CD14-positive monocyte (primary cell): Measurements from ENCODE around the gene TRAPPC12. TPM values are rescaled to one million over a fixed set of nuclear protein-coding genes. Genes with fewer than 3 reads are reported as not detected.

Experiments used
- DNase-seq, 3 donors: peaks; one replicate each; pipeline ENCODE4 v3.0.0-alpha.2; 2011 to 2022
- H2AFZ ChIP-seq: 2 replicates; pipeline ENCODE4 v1.6.0; 2012; ENCODE audit warnings: mild to moderate bottlenecking, low read depth, low read length, inconsistent platforms; ENCODE audit not compliant: insufficient read depth, poor library complexity, severe bottlenecking
- H3K27ac ChIP-seq, 2 donors: 1 replicate in 1 of 2; 2 replicates in 1 of 2; pipeline ENCODE4 v1.5.1; 2012 to 2013; ENCODE audit warnings: low read length in 2 of 2, control low read depth in 1 of 2, inconsistent platforms in 1 of 2, low read depth in 1 of 2, mild to moderate bottlenecking in 1 of 2
- H3K27me3 ChIP-seq, 2 donors: one replicate each; pipeline versions ENCODE4 v1.6.0 to v1.6.1; 2011 to 2013; ENCODE audit warnings: low read length in 2 of 2; ENCODE audit not compliant: control insufficient read depth in 2 of 2, insufficient read depth in 2 of 2
- H3K36me3 ChIP-seq, 2 donors: replicated peaks in 1 of 2; 1 replicate in 1 of 2; 2 replicates in 1 of 2; pipeline versions ENCODE4 v1.5.1 to v1.6.1; 2012 to 2013; ENCODE audit warnings: low read length in 2 of 2, control low read depth in 1 of 2, inconsistent platforms in 1 of 2, mild to moderate bottlenecking in 1 of 2; ENCODE audit not compliant: insufficient read depth in 2 of 2, control insufficient read depth in 1 of 2
- H3K4me1 ChIP-seq, 2 donors: 1 replicate in 1 of 2; 2 replicates in 1 of 2; pipeline versions ENCODE4 v1.5.1 to v1.6.1; 2012 to 2013; ENCODE audit warnings: low read length in 2 of 2, control low read depth in 1 of 2, inconsistent platforms in 1 of 2, mild to moderate bottlenecking in 1 of 2, moderate library complexity in 1 of 2; ENCODE audit not compliant: insufficient read depth in 2 of 2, control insufficient read depth in 1 of 2
- H3K4me2 ChIP-seq: replicated peaks from 2 replicates; pipeline ENCODE3; 2012; ENCODE audit warnings: low read length, moderate library complexity, mild to moderate bottlenecking; ENCODE audit not compliant: poor library complexity, severe bottlenecking; ENCODE audit errors: extremely low read depth
- H3K4me3 ChIP-seq, 3 experiments: fragments of 200-600 bp in 1 of 3; sonication (generic) in 1 of 3; replicated peaks in 1 of 3; 1 replicate in 2 of 3; 2 replicates in 1 of 3; pipeline ENCODE4 v1.5.1; 2011 to 2013; ENCODE audit warnings: low read length in 3 of 3, mild to moderate bottlenecking in 3 of 3, control low read depth in 2 of 3, low read depth in 2 of 3, inconsistent platforms in 1 of 3, moderate library complexity in 1 of 3
- H3K79me2 ChIP-seq: 2 replicates; pipeline ENCODE4 v1.6.0; 2012; ENCODE audit warnings: mild to moderate bottlenecking, control low read depth, inconsistent platforms, low read length, moderate library complexity; ENCODE audit not compliant: insufficient read depth
- H3K9ac ChIP-seq: 2 replicates; pipeline ENCODE4 v1.6.0; 2017; ENCODE audit warnings: low read length, mild to moderate bottlenecking; ENCODE audit not compliant: insufficient read depth, poor library complexity, severe bottlenecking
- H3K9me3 ChIP-seq, 2 donors: replicated peaks in 1 of 2; 1 replicate in 1 of 2; 2 replicates in 1 of 2; pipeline versions ENCODE4 v1.5.1 to v1.6.1; 2012 to 2013; ENCODE audit warnings: low read length in 2 of 2, control low read depth in 1 of 2; ENCODE audit not compliant: control insufficient read depth in 1 of 2, insufficient read depth in 1 of 2
- H4K20me1 ChIP-seq: 2 replicates; pipeline ENCODE4 v1.6.0; 2012; ENCODE audit warnings: mild to moderate bottlenecking, low read length, control low read depth, moderate library complexity; ENCODE audit not compliant: insufficient read depth
- H3K27ac Mint-ChIP-seq, 7 donors: one replicate each; pipeline ENCODE4 v1.8.0; 2020; ENCODE audit warnings: mild to moderate bottlenecking in 7 of 7, mixed read lengths in 7 of 7, moderate library complexity in 6 of 7, inconsistent platforms in 2 of 7
- H3K27me3 Mint-ChIP-seq, 3 donors: one replicate each; pipeline ENCODE4 v1.8.0; 2021 to 2022; ENCODE audit warnings: low read depth in 3 of 3, mild to moderate bottlenecking in 3 of 3, mixed read lengths in 3 of 3, moderate library complexity in 3 of 3, inconsistent platforms in 1 of 3
- H3K36me3 Mint-ChIP-seq, 2 donors: one replicate each; pipeline ENCODE4 v1.8.0; 2020; ENCODE audit warnings: mixed read lengths in 2 of 2, inconsistent platforms in 1 of 2, mild to moderate bottlenecking in 1 of 2
- H3K4me1 Mint-ChIP-seq: one replicate; pipeline ENCODE4 v1.8.0; 2020; ENCODE audit warnings: mild to moderate bottlenecking, mixed read lengths
- H3K4me3 Mint-ChIP-seq, 2 donors: one replicate each; pipeline ENCODE4 v1.8.0; 2020; ENCODE audit warnings: mild to moderate bottlenecking in 2 of 2, mixed read lengths in 2 of 2, moderate library complexity in 1 of 2
- H3K9me3 Mint-ChIP-seq, 7 donors: one replicate each; pipeline ENCODE4 v1.8.0; 2020 to 2022; ENCODE audit warnings: mixed read lengths in 7 of 7, mild to moderate bottlenecking in 6 of 7, moderate library complexity in 6 of 7, inconsistent platforms in 2 of 7
- WGBS: methylation state at CpG from one replicate; pipeline ENCODE4 v1.1.5; 2013; ENCODE audit warnings: missing lambda C conversion rate; ENCODE audit not compliant: insufficient coverage; 5-methylcytosine and 5-hydroxymethylcytosine counted together
- intact Hi-C, 2 donors: fragments of 100-400 bp; cut with micrococcal nuclease; formaldehyde crosslinking; loops; one replicate each; pipeline versions ENCODE4 v1.15.0 to v1.15.1; 2023
- polyA plus RNA-seq, 3 donors: library from polyadenylated mRNA; depleted of rRNA in 1 of 3; unstranded in 2 of 3; stranded (reverse) in 1 of 3; fragments of 300-500 nt in 2 of 3; fragments of >200 nt in 1 of 3; fragmentation: Illumina TruSeq in 2 of 3; gene quantifications; 1 replicate in 2 of 3; 2 replicates in 1 of 3; pipeline ENCODE4 v1.2.3, GENCODE V29; 2012 to 2021
- TF ChIP-seq, protein P1 (sequence below): fragments of 200-600 bp; IDR thresholded peaks from one replicate; pipeline ENCODE4 v1.8.0; 2022; ENCODE audit warnings: antibody characterized with exemption, mild to moderate bottlenecking

TRAPPC12 gene
- polyA plus RNA-seq, 3 donors: 26.6 to 72.1 (median 44.7) TPM

- H2AFZ ChIP-seq: no peak overlapping the region
- no peaks in the 10 kb centered on the region for H3K4me1 ChIP-seq
- peaks cover 54% of the 10 kb centered on the region for H4K20me1 ChIP-seq
- no peak overlapping the region for H3K9ac ChIP-seq
- intact Hi-C loops: no loop called here
- H3K9me3 ChIP-seq: peaks cover 17 to 27% of the 10 kb centered on the region in 2 donors
- WGBS: 97% methylated on average over 7 of the region's 9 CpGs
- Mint-ChIP-seq H3K27me3 (no peaks in the 10 kb centered on the region), H3K4me3 (no peak overlapping the region), H3K27ac (peak overlapping the region in 1 of 7 donors; percentile 73), H3K9me3 (peaks cover 20 to 27% (median 25%) of the 10 kb centered on the region in 7 donors), H3K36me3 (peaks cover 72 to 95% of the 10 kb centered on the region in 2 donors), H3K4me1 (no peaks in the 10 kb centered on the region)
- H3K27ac ChIP-seq: no peak overlapping the region
- no peak overlapping the region for H3K4me2 ChIP-seq
- H3K4me3 ChIP-seq: no peak overlapping the region
- TF ChIP-seq, protein P1, sequence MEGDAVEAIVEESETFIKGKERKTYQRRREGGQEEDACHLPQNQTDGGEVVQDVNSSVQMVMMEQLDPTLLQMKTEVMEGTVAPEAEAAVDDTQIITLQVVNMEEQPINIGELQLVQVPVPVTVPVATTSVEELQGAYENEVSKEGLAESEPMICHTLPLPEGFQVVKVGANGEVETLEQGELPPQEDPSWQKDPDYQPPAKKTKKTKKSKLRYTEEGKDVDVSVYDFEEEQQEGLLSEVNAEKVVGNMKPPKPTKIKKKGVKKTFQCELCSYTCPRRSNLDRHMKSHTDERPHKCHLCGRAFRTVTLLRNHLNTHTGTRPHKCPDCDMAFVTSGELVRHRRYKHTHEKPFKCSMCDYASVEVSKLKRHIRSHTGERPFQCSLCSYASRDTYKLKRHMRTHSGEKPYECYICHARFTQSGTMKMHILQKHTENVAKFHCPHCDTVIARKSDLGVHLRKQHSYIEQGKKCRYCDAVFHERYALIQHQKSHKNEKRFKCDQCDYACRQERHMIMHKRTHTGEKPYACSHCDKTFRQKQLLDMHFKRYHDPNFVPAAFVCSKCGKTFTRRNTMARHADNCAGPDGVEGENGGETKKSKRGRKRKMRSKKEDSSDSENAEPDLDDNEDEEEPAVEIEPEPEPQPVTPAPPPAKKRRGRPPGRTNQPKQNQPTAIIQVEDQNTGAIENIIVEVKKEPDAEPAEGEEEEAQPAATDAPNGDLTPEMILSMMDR: no peak
- DNase-seq: no peak
- H3K27me3 ChIP-seq: no peaks in the 10 kb centered on the region
- peaks cover 40% of the 10 kb centered on the region for H3K79me2 ChIP-seq
- H3K36me3 ChIP-seq: peaks cover 52 to 89% of the 10 kb centered on the region in 2 donors
Measured at GRCh38 chr2:3399829-3400228, 20.3 kb downstream of the TRAPPC12 start.

- TF ChIP-seq, protein P1: no peak
- H3K4me1 ChIP-seq: no peaks in the 10 kb centered on the region
- H4K20me1 ChIP-seq: peaks cover 73% of the 10 kb centered on the region
- peaks cover 54 to 79% of the 10 kb centered on the region in 2 donors for H3K36me3 Mint-ChIP-seq
- no peaks in the 10 kb centered on the region for H3K4me1 Mint-ChIP-seq
- no peak for DNase-seq
- no peak overlapping the region for H3K4me3 ChIP-seq
- no peaks in the 10 kb centered on the region for H3K27me3 Mint-ChIP-seq
- intact Hi-C loops: no loop called here
- H3K27ac Mint-ChIP-seq: peak overlapping the region in 3 of 7 donors; percentile 39 to 66 (median 47)
- H3K79me2 ChIP-seq: peaks cover 20% of the 10 kb centered on the region
- 98% methylated on average over 6 of the region's 11 CpGs for WGBS
- H3K9me3 Mint-ChIP-seq: peaks cover 0 to 1% (median 0%) of the 10 kb centered on the region in 7 donors
- H3K36me3 ChIP-seq: peaks cover 49 to 81% of the 10 kb centered on the region in 2 donors
- H3K4me3 Mint-ChIP-seq: no peak overlapping the region
- no peaks in the 10 kb centered on the region for H3K27me3 ChIP-seq
- no peak overlapping the region for H3K4me2 ChIP-seq
- no peak overlapping the region for H2AFZ ChIP-seq
- no peak overlapping the region for H3K27ac ChIP-seq
- H3K9me3 ChIP-seq: no peaks in the 10 kb centered on the region
- H3K9ac ChIP-seq: no peak overlapping the region
Measured at GRCh38 chr2:3403587-3404334, 24.3 kb downstream of the TRAPPC12 start.
